Parietal lobe (tissue), 1 donor: ENCODE data around the gene TMEM272. TPM values are rescaled to one million over a fixed set of nuclear protein-coding genes. Genes with fewer than 3 reads are reported as not detected.

ENCODE experiments used
- total RNA-seq: library from RNA; depleted of rRNA; stranded (reverse); fragments of >200 nt; gene quantifications from one replicate; pipeline ENCODE4 v1.2.3, GENCODE V29; 2014

The TMEM272 gene
- total RNA-seq = 1.9 TPM

GRCh38 chr13:51844862-51845573 lies at the start of gene TMEM272:
Gene TMEM272 (minus strand): TSS chr13:51845177. CDS start chr13:51838530, 6,647 bp downstream.

GRCh38 chr13:51861723-51862300 lies 16.8 kb upstream of the TMEM272 start, which contains the start of gene CCDC70:
Gene CCDC70 (plus strand): TSS chr13:51861969. CDS start chr13:51865412, 3,443 bp downstream.

GRCh38 chr13:51803422-51804294 lies 41.3 kb downstream of the TMEM272 start, which contains the start of gene DHRS12:
Gene DHRS12 (minus strand): TSS chr13:51804163. CDS start chr13:51799659, 4,504 bp downstream.

Other genes with a start within 250 kb of the TMEM272 start
- gene DHRS12, start 41.0 kb downstream of the TMEM272 start, total RNA-seq = 11.0 TPM
- not detected for gene CCDC70, start 16.8 kb upstream of the TMEM272 start, total RNA-seq
- gene ATP7B, start 166.3 kb upstream of the TMEM272 start, total RNA-seq = 32.2 TPM
- 34.1 TPM for gene ALG11, start 167.2 kb upstream of the TMEM272 start, total RNA-seq
- 24.1 TPM for gene UTP14C, start 179.5 kb upstream of the TMEM272 start, total RNA-seq